Retinal pigment epithelial cell (primary cell): ENCODE results near the gene LIPM.

Experiments
- DNase-seq: peaks from one replicate; pipeline ENCODE4 v3.0.0-alpha.2; 2010; ENCODE audit warnings: low read depth
- H3K4me3 ChIP-seq: 2 replicates; pipeline ENCODE4 v1.5.1; 2011; ENCODE audit warnings: mild to moderate bottlenecking, low read length, control low read depth, moderate library complexity
- CTCF ChIP-seq: conservative IDR thresholded peaks from 2 replicates; pipeline ENCODE4 v1.5.1; 2011; ENCODE audit warnings: low read depth, low read length, control low read depth, inconsistent platforms

The LIPM gene

GRCh38 chr10:88810196-88810961, 7.8 kb downstream of the LIPM start:
- TF ChIP-seq CTCF = peak; percentile 90
- no peak overlapping the region for H3K4me3 ChIP-seq
- peak; percentile 20 for DNase-seq

GRCh38 chr10:88813200-88813599, 10.7 kb downstream of the LIPM start:
- TF ChIP-seq CTCF = no peak
- no peak for DNase-seq
- H3K4me3 ChIP-seq = no peak overlapping the region

GRCh38 chr10:88819290-88819689, 16.8 kb downstream of the LIPM start:
- TF ChIP-seq CTCF = no peak
- no peak for DNase-seq
- H3K4me3 ChIP-seq = no peak overlapping the region

- TF ChIP-seq CTCF = no peak
- DNase-seq = no peak
- H3K4me3 ChIP-seq = no peak overlapping the region
Observed at GRCh38 chr10:88820748-88821401, 18.3 kb downstream of the LIPM start.

- DNase-seq = no peak
- no peak overlapping the region for H3K4me3 ChIP-seq
- no peak for TF ChIP-seq CTCF
Observed at GRCh38 chr10:88826388-88826787, 23.9 kb downstream of the LIPM start.

GRCh38 chr10:88827671-88828070, 25.1 kb downstream of the LIPM start:
- TF ChIP-seq CTCF = no peak
- DNase-seq = no peak
- no peak overlapping the region for H3K4me3 ChIP-seq

- no peak for TF ChIP-seq CTCF
- no peak overlapping the region for H3K4me3 ChIP-seq
- DNase-seq = no peak
Observed at GRCh38 chr10:88828310-88828709, 25.8 kb downstream of the LIPM start.
